Measurements from ENCODE around the gene AGAP2.
A peak's percentile ranks its signal among the peaks of the same experiment; 100 is the strongest.

Gene AGAP2

DNA sequence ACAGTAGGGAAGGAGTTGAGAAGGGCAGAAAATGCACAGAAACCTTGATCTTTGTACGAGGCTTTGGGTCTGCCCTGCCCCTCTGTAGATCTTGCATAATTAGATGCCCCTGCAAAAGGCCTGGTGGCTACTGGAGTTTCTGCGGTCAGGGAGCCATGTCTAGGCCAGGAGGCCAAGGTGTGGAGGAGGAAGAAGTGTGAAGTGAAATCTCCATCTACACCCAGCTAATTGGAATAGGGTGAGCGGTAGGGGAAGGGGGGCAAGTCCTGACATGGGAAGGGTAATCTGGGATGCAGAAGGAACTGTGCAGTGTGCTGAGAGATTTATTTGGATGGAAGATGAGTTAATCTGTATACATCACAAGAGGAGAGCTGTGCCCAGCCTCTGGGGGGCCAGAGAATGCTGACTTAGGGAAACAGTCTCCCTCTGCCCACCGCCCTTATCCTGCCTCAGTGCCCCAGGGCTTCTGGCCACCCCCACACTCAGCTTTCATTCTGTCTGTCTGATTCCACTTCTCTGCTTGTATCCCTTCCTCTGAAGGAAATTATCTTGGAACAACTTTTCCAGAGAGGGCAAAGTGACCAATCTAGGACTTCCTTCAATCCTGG is 23.0 kb upstream of the AGAP2 start:
- TF ChIP-seq, protein P1, sequence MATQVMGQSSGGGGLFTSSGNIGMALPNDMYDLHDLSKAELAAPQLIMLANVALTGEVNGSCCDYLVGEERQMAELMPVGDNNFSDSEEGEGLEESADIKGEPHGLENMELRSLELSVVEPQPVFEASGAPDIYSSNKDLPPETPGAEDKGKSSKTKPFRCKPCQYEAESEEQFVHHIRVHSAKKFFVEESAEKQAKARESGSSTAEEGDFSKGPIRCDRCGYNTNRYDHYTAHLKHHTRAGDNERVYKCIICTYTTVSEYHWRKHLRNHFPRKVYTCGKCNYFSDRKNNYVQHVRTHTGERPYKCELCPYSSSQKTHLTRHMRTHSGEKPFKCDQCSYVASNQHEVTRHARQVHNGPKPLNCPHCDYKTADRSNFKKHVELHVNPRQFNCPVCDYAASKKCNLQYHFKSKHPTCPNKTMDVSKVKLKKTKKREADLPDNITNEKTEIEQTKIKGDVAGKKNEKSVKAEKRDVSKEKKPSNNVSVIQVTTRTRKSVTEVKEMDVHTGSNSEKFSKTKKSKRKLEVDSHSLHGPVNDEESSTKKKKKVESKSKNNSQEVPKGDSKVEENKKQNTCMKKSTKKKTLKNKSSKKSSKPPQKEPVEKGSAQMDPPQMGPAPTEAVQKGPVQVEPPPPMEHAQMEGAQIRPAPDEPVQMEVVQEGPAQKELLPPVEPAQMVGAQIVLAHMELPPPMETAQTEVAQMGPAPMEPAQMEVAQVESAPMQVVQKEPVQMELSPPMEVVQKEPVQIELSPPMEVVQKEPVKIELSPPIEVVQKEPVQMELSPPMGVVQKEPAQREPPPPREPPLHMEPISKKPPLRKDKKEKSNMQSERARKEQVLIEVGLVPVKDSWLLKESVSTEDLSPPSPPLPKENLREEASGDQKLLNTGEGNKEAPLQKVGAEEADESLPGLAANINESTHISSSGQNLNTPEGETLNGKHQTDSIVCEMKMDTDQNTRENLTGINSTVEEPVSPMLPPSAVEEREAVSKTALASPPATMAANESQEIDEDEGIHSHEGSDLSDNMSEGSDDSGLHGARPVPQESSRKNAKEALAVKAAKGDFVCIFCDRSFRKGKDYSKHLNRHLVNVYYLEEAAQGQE (IDR thresholded peaks at IDR 0.05; ENCODE audit: insufficient read depth in 1 of 2, low read depth in 2 of 2, low read length in 2 of 2): no peak
- no peak for TF ChIP-seq TAF1 (IDR thresholded peaks at IDR 0.05; ENCODE audit: borderline replicate concordance, insufficient read depth, low read length)

DNA sequence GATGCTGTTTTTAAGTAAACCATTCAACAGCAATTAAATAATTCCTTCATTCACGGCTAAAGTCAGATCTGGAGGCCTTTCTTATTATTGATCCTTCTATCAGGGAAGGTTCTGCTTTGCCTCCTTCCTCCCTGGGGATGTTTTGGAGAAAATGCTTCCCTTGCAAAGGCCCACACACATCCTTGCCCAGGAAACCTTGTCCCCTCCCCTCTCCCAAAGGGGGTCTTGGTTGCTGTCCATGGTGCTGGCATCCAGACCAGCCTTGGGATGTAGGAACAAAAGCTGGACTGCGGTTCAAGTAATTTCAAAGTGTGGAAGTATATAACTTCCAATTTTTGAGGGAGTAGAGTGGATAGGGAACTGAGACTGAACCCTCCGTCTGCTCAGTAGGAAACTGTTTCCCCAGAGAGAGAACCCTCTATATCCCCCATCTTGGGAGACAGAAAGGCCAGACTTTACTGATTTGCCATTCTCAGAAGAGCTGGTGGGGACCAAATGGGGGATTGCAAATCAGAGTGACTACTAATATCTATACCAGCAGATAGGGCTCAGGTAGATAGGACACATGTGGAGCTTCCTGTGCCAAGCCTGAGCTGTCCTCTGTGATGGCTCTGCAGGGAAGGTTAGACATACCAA is 21.9 kb upstream of the AGAP2 start:
- TF ChIP-seq, protein P1 (IDR thresholded peaks at IDR 0.05; ENCODE audit: insufficient read depth in 1 of 2, low read depth in 2 of 2, low read length in 2 of 2): peak; percentile 87 to 97
- TF ChIP-seq POLR2AphosphoS5 (IDR thresholded peaks at IDR 0.05; ENCODE audit: low read depth, low read length) (no peak), FOXP2 (optimal IDR thresholded peaks at IDR 0.05; ENCODE audit: borderline replicate concordance, extremely low read depth, extremely low read length, insufficient read depth) (no peak), TAF1 (IDR thresholded peaks at IDR 0.05; ENCODE audit: borderline replicate concordance, insufficient read depth, low read length) (no peak), SIN3A (IDR thresholded peaks at IDR 0.05; ENCODE audit: borderline replicate concordance, insufficient read depth, low read length) (no peak)

DNA sequence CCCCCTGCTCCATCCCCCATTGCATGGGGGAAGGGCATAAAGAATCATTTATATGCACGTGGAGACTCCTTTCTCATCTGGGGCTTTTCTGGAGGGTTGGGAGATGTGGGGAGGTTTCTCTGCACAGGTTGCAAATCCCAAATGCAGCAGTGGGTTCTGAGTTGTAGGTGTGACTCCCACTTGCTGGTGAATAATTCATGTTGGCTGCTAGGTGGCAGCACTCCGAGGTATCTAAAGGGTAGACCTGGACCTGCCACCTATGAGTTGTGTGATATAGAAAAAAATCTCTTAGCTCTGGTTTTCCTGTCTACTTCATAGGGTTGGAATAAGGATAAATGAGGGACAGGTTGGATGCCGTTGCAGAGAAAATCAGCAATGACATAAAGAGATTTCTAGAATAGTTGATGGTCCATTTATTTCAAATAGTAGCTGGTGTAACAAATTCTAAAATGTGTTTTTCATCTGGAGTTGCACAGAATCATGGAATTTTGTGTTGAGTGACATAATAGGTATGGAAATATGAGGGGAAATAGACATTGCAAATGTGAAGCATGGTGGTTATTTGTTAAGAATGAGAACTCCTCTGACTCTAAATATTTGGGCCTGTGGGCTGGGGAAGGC is 20.9 kb upstream of the AGAP2 start:
- TF ChIP-seq, protein P1 (IDR thresholded peaks at IDR 0.05; ENCODE audit: insufficient read depth in 1 of 2, low read depth in 2 of 2, low read length in 2 of 2): no peak
- TF ChIP-seq SIN3A (IDR thresholded peaks at IDR 0.05; ENCODE audit: borderline replicate concordance, insufficient read depth, low read length) (no peak), TAF1 (IDR thresholded peaks at IDR 0.05; ENCODE audit: borderline replicate concordance, insufficient read depth, low read length) (no peak), FOXP2 (optimal IDR thresholded peaks at IDR 0.05; ENCODE audit: borderline replicate concordance, extremely low read depth, extremely low read length, insufficient read depth) (no peak), POLR2AphosphoS5 (IDR thresholded peaks at IDR 0.05; ENCODE audit: low read depth, low read length) (no peak)

DNA sequence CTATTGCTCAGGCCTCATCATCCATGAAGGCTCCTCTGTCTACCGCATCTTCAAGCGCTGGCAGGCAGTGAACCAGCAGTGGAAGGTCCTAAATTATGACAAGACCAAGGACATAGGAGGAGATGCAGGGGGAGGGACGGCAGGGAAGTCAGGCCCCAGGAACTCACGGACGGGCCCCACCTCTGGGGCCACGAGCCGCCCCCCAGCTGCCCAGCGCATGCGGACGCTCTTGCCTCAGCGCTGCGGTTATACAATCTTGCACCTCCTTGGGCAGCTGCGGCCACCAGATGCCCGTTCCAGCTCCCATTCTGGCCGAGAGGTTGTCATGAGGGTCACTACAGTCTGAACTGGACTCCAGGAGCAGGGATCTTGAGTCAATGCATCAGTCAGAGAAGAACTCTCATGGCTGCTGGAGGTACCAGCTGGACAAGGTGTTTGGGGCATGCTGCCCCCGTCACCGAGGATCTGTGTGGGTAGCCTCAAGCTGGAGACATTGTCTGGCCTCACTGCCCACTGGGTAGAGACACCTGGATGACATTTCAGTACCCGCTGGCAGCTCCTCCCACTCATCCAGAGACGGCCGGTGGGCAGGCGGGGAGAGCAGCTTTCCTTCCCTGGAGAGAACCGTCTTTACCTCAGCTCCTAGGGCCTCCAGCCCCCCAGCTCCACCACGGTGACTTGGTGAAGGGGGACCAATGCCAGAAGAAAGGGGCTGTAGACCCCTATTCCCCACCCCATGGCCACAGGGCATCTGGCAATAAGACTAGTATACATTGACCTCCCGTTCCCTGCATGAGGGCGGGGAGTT is 20.2 kb upstream of the AGAP2 start:
- TF ChIP-seq TAF1 (IDR thresholded peaks at IDR 0.05; ENCODE audit: borderline replicate concordance, insufficient read depth, low read length) (no peak), SIN3A (IDR thresholded peaks at IDR 0.05; ENCODE audit: borderline replicate concordance, insufficient read depth, low read length) (no peak), FOXP2 (optimal IDR thresholded peaks at IDR 0.05; ENCODE audit: borderline replicate concordance, extremely low read depth, extremely low read length, insufficient read depth) (no peak), POLR2AphosphoS5 (IDR thresholded peaks at IDR 0.05; ENCODE audit: low read depth, low read length) (no peak)
- TF ChIP-seq, protein P1 (IDR thresholded peaks at IDR 0.05; ENCODE audit: insufficient read depth in 1 of 2, low read depth in 2 of 2, low read length in 2 of 2): no peak
